Upper lobe of left lung (tissue), 4 donors: ENCODE results near the gene ITGA1.

Experiments
- POLR2A ChIP-seq, 4 donors: fragments of 450-650 bp; IDR thresholded peaks; one replicate each; pipeline ENCODE4 v1.5.1; 2016 to 2017; ENCODE audit warnings: antibody characterized with exemption in 4 of 4, mild to moderate bottlenecking in 2 of 4
- POLR2AphosphoS5 ChIP-seq, 2 donors: sonication (generic); formaldehyde crosslinking; IDR thresholded peaks; one replicate each; pipeline ENCODE4 v1.5.1; 2017; ENCODE audit warnings: antibody characterized with exemption in 2 of 2
- TF ChIP-seq, protein P1 (sequence below), 6 experiments: fragments of 450-650 bp in 4 of 6; fragments of 200-600 bp in 2 of 6; sonication (generic) in 2 of 6; IDR thresholded peaks; one replicate each; pipeline ENCODE4 v1.5.1; 2016 to 2019; ENCODE audit warnings: antibody characterized with exemption in 6 of 6

DNA sequence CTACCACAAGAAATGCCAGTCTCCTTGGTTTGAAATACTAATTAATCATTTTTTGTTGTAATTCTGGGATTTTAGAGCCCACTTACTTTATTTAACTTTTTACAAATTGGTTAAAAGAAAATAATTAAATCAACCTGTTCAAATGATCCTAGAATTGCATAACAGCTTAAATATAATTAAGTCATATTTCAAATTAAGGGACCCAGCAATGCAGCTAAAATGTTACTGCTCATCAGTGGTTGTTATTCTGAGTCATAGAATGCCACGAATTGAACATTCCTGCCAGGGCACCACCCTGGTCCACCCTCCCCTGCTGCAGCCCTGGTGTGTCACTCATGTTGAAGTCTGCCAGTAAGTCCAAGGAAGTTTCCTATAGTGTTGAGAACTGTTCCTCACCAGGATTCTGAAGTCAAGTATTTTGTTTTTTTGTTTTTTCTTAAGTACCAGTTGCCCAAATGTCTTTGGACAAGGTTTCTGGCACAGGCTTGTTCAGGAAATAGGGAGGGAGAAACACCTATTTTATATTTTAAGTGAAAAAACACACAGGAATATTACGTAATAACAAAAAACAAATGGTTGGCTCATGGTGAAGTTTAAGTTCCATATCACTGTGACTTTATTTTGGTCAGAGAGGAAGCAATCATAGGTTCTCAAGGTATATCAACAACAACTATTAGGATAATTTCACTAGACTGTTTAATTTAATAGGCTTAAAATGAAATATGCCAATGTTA, 4.3 kb upstream of the ITGA1 start:
- TF ChIP-seq, protein P1, sequence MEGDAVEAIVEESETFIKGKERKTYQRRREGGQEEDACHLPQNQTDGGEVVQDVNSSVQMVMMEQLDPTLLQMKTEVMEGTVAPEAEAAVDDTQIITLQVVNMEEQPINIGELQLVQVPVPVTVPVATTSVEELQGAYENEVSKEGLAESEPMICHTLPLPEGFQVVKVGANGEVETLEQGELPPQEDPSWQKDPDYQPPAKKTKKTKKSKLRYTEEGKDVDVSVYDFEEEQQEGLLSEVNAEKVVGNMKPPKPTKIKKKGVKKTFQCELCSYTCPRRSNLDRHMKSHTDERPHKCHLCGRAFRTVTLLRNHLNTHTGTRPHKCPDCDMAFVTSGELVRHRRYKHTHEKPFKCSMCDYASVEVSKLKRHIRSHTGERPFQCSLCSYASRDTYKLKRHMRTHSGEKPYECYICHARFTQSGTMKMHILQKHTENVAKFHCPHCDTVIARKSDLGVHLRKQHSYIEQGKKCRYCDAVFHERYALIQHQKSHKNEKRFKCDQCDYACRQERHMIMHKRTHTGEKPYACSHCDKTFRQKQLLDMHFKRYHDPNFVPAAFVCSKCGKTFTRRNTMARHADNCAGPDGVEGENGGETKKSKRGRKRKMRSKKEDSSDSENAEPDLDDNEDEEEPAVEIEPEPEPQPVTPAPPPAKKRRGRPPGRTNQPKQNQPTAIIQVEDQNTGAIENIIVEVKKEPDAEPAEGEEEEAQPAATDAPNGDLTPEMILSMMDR (IDR thresholded peaks at IDR 0.05) = no peak
- peak; percentile 42 to 65 for TF ChIP-seq POLR2AphosphoS5 (IDR thresholded peaks at IDR 0.05)
- no peak for TF ChIP-seq POLR2A (IDR thresholded peaks at IDR 0.05)
